Measurements from ENCODE around the gene ATL3.
"Not testable (repeated sequence)": the region's sequence is repeated elsewhere in the genome, so short reads cannot be mapped to it uniquely, and the experiment has no call there.

The ATL3 gene

DNA sequence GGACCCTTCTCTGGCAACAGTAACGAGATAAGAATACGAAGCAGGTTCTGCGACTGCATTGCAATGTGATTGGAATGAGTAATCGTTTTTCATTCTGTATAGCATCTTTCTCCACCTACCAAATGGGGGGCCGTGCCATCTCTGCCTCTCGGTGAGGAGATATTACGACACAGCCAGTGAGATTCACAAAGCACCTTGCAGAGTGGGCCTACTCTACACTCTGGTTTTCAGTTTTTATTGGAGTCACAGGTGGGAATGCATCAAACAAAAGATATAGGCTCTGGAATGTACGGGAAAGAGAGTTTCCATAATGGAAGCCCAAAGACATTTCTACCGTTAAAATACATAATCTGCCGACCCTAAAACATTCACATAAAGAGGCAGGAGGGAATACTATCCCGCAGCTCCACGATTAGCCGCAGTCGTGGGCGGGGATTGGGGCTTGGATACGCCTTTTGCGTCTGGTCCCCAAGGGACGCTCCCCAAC lies 9.7 kb upstream of the ATL3 start:
- peak in 1 of 2 experiments; percentile 56 for DNase-seq

DNA sequence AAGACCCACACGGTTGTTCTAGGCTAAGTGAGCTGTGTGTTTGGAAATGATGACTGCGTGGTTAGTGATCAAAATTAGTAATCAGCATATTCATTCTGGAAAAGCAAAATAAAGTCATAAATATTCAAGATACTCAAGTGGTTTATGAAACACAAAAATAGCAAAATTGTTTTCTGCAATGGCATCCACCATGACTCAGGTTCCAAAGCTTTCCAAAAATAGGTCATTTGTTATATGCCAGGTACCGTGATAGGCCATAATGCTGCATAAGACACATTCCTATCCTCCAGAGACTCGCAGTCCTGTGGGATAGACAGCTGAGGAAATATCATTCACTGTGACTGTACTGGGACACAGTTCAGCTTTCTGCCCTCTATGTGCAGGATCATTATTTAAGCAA lies 2.4 kb upstream of the ATL3 start:
- no peak for DNase-seq

DNA sequence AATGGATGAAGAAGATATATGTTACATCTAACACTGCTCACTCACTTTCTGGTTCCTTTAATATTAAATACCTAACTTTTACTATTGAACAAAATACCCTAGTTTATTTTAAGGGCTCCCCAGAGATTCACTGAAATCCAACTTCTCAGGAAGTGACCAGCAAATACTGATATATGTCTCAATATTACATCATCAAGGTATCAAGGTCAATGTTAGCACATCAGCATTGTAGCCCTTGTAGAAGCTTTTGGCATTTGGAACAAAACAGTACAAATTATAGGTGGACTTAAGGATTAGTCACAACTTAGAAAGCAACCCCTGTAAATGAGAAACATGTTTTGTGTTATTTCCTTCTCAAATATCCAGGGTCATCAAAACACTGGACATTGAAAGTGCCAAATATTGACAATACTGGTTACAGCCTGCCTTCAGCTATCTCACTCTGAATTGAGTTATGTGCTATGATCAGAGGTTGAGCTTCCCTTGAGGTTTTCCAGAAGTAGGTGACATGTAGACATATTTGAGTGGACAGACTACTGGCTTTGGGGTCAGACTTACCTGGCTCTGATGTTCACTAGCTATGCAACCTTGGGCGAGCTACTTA lies 1.9 kb upstream of the ATL3 start:
- no peak for DNase-seq

DNA sequence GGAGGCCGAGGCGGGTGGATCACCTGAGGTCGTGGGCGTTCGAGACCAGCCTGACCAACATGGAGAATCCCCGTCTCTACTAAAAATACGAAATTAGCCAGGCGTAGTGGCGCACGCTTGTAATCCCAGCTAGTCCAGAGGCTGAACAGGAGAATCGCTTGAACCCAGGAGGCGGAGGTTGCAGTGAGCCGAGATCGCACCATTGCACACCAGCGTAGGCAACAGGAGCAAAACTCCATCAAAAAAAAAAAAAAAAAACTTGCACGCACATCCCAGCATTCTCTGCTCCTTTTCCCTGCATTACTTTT lies 934 bp upstream of the ATL3 start:
- DNase-seq, result no peak

DNA sequence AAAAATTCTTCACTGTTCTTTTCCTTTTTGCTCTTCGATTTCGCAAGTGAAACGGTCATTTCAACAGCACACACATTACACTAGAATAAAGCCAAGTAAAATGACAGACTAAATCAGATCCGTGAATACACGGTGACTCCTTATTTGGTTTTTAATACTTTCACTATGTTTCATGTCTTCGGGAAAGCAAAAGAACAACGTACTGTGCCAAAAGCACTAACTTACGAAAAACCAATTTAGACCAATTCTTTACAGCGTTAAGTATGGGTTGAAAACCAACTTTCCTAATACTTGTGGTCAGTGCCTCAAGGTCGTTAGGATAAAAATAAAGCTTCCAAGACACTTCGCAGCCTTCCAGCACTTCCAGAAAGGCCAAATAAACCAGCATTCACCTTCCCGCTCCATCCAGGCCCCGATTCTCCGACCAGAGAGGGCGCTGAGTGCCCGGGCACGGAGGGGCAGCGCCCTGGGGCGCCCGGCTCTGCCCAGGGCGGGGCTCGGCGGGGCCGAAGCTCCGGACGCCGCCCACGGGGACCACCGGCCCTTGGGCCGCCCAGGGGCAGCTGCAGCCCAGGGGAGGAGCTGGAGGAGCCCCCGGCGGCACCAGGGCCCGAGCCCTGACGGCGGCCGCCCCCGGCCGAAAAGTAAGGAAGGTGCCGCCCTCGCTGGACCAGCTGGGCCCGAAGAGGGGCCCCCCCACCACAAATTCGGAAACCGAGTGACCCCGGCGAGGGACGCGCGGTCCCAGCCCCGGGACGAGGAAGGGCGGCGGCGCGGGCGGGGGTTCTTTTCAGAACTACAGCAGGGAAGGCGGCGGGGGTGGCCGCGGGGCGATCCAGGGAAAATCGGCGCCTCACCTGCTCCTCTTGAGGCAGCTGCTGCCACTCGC lies 499 bp downstream of the ATL3 start:
- DNase-seq, result peak; percentile 16 to 62

DNA sequence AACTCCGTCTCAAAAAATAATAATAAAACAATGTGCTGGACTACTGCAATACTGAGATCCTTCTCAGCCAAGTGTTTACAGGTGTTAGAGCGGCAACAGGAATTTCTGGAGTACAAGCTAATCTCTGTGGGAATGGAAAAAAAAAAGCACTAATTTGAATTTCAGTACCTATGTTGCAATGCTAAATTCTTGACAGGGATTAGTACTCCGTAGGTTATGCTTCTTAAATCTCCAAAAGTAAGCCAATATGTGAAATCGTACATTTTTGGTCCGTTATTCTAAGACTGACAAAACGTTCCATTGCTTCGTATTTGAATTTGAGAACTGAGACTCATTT lies 1.1 kb downstream of the ATL3 start:
- DNase-seq, result no peak

DNA sequence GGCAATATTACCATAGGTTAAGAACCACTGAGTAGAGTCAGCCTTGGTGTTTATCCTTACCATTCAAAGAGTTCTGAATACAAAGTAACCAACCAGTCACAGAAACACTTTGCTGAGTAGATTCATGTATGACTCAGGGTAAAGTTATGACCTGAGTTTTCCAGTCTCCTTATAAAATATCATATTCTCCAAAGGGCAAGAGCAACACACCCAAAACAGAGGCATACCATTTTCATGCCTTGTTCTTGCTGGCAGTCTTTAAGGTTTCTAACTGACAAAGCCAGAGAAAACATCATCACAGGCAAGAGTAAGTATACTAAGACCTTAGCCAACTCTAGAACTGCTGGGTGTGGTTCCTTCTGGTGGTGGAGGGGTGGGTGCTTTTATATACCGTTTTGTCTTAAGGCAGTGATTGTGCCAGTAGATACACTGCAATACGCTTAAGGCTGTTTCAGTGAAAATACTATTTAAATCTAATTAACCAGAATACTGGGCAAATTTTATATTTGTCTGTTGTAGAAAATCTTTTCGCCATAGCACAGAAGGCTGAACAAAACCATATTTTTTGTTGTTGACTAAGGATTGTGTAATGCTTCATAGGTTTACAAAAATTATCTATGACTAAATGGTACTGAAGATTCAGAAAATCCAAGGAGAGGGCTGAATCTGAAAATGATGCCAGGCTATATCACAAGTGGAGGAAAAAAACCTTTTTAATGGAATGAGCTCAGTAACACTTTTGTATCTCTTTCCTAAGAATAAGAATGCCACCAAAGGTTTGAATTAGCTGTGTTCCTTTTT lies 3.0 kb downstream of the ATL3 start:
- DNase-seq, result no peak

DNA sequence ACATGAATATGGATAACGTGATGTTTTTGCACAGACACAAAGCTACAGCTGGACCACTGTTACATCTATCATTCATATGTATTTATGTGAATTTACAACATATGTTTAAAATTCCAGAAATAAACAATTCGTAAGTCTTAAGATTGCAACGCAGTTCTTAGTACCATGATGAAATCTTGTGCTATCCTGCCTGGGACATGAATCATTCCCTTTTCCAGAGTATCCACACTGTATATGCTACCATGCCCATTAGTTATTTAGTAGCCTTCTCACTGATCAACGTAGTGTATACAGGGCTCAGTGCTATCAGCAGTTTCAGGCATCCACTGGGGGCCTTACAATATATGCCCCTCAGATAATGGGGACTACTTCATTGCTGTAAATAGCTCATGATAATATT lies 4.3 kb downstream of the ATL3 start:
- no peak for DNase-seq

DNA sequence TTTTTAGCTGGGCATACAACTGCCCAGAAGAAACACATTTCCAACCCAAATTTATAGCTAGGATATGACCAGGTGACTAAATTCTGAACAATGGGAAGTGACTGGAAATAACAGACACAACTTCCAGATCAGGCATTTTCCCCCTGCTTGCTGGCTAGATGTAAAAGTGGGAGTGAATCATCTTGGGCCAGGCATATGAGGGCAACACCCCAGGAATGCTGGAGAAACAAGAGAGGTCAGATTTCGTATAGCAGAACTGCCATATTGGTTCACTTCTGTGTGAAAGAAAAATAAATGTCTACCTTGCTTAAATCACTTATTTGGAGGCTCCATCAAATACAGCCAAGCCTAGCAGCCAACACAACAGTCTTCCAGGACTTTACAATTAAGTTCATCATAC lies 7.4 kb downstream of the ATL3 start:
- DNase-seq, result no peak

DNA sequence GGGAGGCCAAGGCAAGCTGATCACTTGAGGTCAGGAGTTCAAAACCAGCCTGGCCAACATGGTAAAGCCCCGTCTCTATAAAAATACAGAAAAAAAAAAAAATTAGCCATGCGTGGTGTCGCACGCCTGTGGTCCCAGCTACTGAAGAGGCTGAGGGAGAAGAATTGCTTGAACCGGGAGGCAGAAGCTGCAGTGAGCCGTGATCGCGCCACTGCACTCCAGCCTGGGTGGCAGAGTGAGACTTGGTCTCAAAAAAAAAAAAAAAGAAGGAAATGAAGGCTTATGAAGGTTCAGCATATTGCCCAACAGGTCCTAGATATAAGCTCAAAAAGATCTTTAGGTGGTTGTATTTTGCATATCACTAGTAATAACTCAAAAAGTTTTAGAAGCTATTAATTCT lies 10.2 kb downstream of the ATL3 start:
- no peak for DNase-seq

DNA sequence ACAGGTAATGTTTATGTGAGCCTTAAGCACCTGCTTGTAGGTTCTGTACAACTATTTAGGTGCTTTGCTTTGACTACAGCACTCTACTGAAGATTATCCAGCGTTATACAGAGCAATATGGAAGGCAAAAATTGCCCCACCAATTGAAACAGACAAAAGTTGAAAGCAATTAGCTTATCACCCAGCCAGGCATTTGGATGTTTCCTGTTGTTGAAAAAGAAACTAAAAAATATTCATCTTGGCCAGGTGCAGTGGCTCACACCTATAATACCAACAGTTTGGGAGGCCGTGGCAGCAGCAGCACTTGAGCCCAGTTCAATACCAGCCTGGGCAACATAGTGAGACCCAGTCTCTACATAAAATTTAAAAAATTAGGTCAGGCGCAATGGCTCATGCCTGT lies 18.5 kb downstream of the ATL3 start:
- no peak for DNase-seq

DNA sequence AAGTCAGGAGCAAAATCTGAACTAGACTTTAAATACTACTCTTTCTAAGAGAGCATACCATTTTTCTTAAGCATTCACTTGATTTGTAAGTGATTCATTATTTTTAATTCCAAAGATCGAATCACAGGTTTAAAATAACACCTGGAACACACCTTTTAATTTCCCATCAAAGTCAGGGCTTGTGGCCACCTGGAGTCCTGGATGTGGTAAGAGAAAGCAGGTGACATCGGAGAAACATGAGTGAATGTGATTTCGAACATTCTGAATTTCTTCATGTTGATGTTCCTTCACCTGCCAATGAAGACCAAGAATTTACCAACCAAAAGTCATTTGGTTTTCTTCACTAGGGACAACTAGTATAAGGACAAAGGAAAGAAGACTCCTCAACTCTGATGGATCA lies 28.0 kb downstream of the ATL3 start:
- no peak for DNase-seq

DNA sequence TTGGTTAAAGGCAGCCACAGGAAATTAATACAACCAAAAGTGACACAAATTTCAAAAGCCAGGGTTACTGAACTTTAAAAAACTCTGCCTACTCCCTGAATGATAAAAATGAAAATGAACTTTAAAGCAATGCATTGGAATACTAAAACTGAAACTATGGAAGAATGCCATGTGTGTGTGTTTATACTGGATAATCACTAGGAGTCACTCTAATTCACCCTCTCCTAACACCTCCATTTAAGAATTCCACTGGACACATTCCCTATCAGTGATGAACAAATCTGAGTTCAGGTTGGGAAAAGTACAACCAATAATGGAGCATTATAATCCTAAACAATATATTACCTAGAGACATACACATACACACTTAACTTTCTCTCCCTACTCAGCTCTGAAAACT lies 29.4 kb downstream of the ATL3 start:
- no peak for DNase-seq

DNA sequence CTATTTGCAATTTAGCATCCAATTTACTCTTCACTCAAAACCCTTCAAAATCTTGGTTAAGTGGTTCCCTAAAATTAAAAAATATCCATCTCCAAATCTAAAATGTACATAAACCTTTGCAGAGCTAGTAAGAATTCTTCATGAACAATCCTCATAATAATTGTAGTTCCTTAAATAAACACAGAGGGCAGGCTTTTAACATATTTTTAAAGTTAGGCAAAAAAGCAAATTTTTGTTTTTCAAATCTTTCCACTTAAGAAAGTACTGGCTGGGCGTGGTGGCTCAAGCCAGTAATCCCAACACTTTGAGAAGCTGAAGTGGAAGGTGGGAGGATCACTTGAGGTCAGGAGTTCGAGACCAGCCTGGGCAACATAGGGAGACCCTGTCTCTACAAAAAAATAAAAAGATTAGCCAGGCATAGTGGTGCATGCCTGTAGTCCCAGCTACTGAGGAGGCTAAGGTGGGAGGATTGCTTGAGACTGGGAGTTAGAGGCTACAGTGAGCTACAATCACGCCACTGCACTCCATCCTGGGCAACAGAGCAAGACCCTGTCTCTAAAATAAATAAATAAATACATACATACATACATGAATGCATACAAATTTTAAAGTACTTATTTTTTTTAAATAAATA lies 31.9 kb downstream of the ATL3 start:
- no peak for DNase-seq

DNA sequence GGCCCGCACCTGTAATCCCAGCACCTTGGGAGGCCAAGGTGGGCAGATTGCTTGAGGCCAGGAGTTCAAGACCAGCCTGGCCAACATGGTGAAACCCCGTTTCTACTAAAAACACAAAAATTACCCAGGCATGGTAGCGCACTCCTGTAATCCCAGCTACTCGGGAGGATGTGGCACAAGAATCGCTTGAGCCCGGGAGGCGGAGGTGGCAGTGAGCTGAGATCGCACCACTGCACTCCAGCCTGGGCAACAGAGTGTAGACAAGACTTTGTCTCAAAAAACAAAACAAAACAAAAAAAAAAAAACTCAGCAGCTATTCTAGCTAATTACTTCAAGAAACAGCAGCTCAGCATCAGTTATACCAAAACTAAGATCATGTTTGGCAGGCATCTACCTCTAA lies 32.7 kb downstream of the ATL3 start:
- not testable (repeated sequence) for DNase-seq

DNA sequence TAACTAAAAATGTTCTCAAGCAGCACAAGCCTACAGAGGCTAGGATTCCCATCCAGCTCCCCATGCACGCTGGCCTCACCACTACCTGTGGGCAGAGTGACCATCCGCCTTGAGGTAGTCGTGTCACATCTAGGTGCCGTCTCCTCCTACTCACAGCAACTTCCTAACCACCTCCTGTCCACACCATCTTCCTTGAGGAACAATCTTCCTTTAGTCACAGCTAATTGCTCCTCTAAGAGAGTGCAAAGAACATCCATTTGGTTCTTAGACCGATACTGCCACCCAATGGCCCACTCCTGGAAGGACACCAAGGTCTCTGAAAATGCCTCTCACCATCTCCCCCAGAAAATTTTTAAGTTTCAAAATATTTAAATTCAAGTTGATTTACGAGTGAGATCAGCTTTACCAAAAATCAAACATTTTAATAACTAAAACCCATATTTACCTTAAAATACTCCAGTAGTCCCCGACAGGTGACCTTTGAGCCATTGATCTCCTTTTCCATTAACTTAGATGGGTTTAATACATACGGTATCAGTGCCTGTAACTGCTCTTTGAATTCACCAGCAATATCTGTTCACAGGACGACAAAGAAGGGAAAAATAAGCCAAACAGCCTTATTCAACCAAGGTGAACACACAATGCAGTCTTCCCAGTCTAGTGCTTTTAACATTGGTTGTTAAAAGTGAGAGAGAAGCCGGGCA lies 35.3 kb downstream of the ATL3 start:
- peak; percentile 26 to 38 for DNase-seq

DNA sequence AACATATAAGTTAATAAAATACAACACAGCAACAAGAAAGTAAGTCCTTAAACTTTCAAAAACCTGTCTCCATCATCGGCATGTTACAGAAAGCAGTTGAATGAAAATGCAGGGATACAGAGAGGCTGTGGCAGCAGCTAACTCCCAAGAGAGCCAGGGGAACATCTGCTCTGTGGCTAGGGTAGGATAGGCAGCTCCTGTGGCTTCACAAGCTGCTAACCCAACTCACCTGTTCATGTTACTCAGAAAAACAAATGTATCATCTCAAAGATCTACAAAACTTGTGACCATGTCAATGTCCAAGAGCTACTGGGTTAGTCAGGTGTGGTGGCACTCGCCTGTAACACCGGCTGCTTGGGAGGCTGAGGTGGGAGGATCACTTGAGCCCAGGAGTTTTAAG lies 41.8 kb downstream of the ATL3 start:
- DNase-seq, result no peak

DNA sequence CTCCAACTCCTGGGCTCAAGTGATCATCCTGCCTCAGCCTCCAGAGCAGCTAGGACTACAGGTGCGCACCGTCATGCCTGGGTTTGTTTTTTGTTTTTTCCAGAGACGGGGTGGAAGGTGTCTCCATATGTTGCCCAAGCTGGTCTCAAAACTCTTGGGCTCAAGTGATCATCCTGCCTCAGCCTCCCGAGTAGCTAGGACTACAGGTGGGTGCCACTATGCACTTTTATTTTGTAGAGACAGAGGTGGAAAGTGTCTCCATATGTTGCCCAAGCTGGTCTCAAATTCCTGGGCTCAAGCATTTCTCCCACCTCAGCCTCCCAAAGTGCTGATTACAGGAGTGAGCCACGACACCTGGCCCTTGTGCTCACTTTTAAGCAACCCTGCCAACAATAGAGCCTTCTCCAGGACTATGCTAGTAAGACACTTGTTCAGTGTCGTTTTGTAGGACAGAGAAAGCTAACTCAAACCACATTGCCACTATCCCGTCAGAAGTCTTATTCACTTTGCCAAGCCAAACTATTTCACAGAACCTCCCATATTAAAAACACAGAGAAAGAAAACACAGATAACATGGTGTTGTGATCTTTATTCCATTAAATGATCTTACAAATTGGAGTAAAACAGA lies 47.5 kb downstream of the ATL3 start:
- DNase-seq, result no peak

DNA sequence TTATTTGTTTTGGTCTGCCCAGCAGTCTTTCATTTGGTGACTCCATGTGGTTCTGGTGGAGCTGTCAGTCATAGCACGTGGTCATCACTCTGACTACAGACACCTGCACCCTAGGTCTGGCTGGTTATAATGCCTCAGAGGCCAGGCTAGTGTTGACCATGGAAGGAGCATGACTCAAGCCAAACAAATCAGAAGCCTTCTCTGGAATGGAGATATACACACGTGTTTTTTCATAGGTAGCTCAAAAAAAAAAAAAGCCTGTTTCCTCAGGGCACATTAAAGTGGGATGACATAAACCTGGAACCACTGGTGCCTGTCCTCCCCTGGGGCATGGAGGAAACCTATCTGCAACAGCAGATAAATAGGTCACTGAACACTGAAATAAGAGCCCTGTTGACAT lies 48.9 kb downstream of the ATL3 start:
- DNase-seq, result no peak

DNA sequence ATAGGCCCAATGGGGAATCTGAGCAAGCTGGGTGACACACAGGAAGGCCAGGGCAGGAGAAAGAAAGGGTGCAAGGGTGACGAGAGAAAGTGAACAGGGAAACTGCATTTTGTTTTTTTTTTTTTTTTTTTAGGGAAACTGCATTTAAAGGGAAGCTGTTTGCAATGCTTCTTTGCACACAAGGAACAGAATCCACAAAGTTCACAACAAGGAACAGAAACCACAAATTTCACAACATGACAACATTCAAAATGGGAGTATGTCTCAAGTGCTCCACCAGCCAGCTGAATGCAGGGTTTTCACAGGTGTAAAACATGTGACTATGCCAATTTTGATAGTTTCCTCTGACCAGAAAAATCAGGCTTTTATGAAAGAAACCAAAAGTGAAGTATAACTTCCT lies 50.1 kb downstream of the ATL3 start:
- DNase-seq, result no peak

DNA sequence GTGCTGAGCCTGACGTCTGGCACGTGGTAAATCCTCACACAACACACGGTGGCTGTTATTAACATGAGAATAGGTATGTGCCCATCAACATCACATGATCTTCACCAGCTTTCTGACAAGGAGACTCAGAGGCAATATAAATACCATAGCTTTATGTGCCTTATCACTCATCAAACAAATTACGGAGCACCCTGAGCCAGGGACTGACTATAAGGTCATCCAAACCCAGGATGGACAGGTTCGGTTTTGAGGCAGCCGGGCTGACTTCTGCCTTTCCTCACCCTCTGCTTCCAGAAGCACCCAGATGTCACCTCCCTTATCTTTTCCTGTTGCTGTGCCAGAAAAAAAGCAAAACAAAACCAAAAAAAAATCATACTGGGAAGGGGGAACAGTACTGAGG lies 51.2 kb downstream of the ATL3 start:
- no peak for DNase-seq

DNA sequence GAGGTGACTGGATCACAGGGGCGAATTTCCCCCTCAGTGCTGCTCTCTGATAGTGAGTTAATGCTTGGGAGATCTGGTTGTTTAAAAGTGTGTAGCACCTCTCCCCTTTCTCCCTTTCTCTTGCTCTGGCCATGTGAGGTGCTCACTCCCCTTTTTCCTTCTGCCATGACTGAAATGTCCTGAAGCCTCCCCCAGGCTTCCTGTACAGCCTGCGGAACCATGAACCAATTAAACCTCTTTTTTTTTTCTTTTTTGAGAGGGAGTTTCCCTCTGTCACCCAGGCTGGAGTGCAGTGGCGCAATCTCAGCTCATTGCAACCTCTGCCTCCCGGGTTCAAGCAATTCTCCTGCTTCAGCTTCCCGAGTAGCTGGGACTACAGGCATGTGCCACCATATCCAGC lies 53.5 kb downstream of the ATL3 start:
- DNase-seq, result not testable (repeated sequence)

Data from NCI-H2081 (cell line).